Omental fat pad (tissue), 4 donors: ENCODE measurements around the gene PATE1. TPM values are rescaled to one million over a fixed set of nuclear protein-coding genes. Genes with fewer than 3 reads are reported as not detected.

Source experiments
- ATAC-seq: fragments of 150-250 bp; one replicate; pipeline ENCODE4 v1.9.1; 2016; ENCODE audit warnings: mild to moderate bottlenecking, moderate library complexity; ENCODE audit not compliant: low FRiP score
- DNase-seq: peaks from one replicate; pipeline ENCODE4 v3.0.0-alpha.2; 2019; ENCODE audit warnings: low spot score
- CTCF ChIP-seq, 3 donors: fragments of 450-650 bp; IDR thresholded peaks; one replicate each; pipeline ENCODE4 v1.5.1; 2016 to 2017; ENCODE audit warnings: antibody characterized with exemption in 3 of 3, mild to moderate bottlenecking in 3 of 3, moderate library complexity in 2 of 3
- total RNA-seq, 4 donors: library from RNA; depleted of rRNA; stranded (reverse); fragments of >200 nt; gene quantifications; one replicate each; pipeline ENCODE4 v1.1.0, GENCODE V29; 2016

PATE1 gene
- total RNA-seq, 4 donors from 2014 or later = not detected

GRCh38 chr11:125740617-125741016 is 5.5 kb upstream of the PATE1 start:
- no peak for ATAC-seq
- no peak for DNase-seq
- no peak for TF ChIP-seq CTCF (IDR thresholded peaks at IDR 0.05)

- no peak for TF ChIP-seq CTCF (IDR thresholded peaks at IDR 0.05)
- DNase-seq (no peak), ATAC-seq (no peak)
These were observed 2.4 kb upstream of the PATE1 start for GRCh38 chr11:125743681-125744080.

GRCh38 chr11:125750629-125751028 is 4.5 kb downstream of the PATE1 start:
- TF ChIP-seq CTCF (IDR thresholded peaks at IDR 0.05) = no peak
- DNase-seq (no peak), ATAC-seq (no peak)

GRCh38 chr11:125756050-125756449 is 10.0 kb downstream of the PATE1 start:
- DNase-seq (no peak), ATAC-seq (no peak)
- TF ChIP-seq CTCF (IDR thresholded peaks at IDR 0.05) = no peak

- ATAC-seq (no peak), DNase-seq (no peak)
- no peak for TF ChIP-seq CTCF (IDR thresholded peaks at IDR 0.05)
These were observed 16.4 kb downstream of the PATE1 start for GRCh38 chr11:125762445-125762844.

GRCh38 chr11:125763483-125763882 is 17.4 kb downstream of the PATE1 start:
- no peak for ATAC-seq
- no peak for DNase-seq
- TF ChIP-seq CTCF (IDR thresholded peaks at IDR 0.05) = no peak

GRCh38 chr11:125766251-125766650 is 20.2 kb downstream of the PATE1 start:
- no peak for TF ChIP-seq CTCF (IDR thresholded peaks at IDR 0.05)

More at GRCh38 chr11:125766251-125766650, 20.2 kb downstream of the PATE1 start:
- DNase-seq (no peak), ATAC-seq (no peak)
